PFSK-1 (cell line): ENCODE measurements around the gene CEACAM6.

Source experiments
- FOXP2 ChIP-seq: optimal IDR thresholded peaks from 2 replicates; pipeline ENCODE3; 2011; ENCODE audit warnings: borderline replicate concordance, control low read depth, inconsistent platforms; ENCODE audit not compliant: insufficient read depth; ENCODE audit errors: extremely low read length, extremely low read depth
- POLR2AphosphoS5 ChIP-seq: IDR thresholded peaks from 2 replicates; pipeline ENCODE4 v1.6.1; 2012; ENCODE audit warnings: low read depth, mild to moderate bottlenecking, control low read depth, low read length, moderate library complexity
- SIN3A ChIP-seq: IDR thresholded peaks from 2 replicates; pipeline ENCODE4 v1.6.1; 2012; ENCODE audit warnings: mild to moderate bottlenecking, low read length, moderate library complexity, borderline replicate concordance; ENCODE audit not compliant: insufficient read depth
- TAF1 ChIP-seq: IDR thresholded peaks from 2 replicates; pipeline ENCODE4 v1.6.1; 2012; ENCODE audit warnings: low read length, control low read depth, borderline replicate concordance; ENCODE audit not compliant: insufficient read depth
- TF ChIP-seq, protein P1 (sequence below), 2 experiments: IDR thresholded peaks; 2 replicates each; pipeline versions ENCODE4 v1.6.1 to v1.8.0; 2011 to 2012; ENCODE audit warnings: low read depth in 2 of 2, low read length in 2 of 2, control low read depth in 1 of 2, inconsistent platforms in 1 of 2, mild to moderate bottlenecking in 1 of 2, moderate library complexity in 1 of 2; ENCODE audit not compliant: insufficient read depth in 1 of 2

CEACAM6 gene

DNA sequence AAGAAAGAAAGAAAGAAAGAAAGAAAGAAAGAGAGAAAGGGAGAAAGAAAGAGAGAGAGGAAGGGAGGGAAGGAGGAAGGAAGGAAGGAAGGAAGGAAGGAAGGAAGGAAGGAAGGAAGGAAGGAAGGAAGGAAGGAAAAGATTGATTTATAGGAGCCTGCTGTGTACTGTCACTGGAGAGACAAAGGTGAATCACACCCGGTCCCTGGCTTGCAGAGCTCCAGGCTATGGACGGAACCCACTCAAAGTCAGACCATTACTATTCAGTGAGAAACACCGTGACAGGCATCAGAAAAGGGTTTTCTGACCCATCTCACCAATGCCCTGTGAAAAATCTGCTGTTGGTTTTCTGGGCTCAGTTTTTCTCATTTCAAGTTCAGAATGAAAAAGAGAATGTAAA is 7.3 kb upstream of the CEACAM6 start:
- TF ChIP-seq TAF1 (no peak), FOXP2 (no peak), POLR2AphosphoS5 (no peak), SIN3A (no peak)
- TF ChIP-seq, protein P1, sequence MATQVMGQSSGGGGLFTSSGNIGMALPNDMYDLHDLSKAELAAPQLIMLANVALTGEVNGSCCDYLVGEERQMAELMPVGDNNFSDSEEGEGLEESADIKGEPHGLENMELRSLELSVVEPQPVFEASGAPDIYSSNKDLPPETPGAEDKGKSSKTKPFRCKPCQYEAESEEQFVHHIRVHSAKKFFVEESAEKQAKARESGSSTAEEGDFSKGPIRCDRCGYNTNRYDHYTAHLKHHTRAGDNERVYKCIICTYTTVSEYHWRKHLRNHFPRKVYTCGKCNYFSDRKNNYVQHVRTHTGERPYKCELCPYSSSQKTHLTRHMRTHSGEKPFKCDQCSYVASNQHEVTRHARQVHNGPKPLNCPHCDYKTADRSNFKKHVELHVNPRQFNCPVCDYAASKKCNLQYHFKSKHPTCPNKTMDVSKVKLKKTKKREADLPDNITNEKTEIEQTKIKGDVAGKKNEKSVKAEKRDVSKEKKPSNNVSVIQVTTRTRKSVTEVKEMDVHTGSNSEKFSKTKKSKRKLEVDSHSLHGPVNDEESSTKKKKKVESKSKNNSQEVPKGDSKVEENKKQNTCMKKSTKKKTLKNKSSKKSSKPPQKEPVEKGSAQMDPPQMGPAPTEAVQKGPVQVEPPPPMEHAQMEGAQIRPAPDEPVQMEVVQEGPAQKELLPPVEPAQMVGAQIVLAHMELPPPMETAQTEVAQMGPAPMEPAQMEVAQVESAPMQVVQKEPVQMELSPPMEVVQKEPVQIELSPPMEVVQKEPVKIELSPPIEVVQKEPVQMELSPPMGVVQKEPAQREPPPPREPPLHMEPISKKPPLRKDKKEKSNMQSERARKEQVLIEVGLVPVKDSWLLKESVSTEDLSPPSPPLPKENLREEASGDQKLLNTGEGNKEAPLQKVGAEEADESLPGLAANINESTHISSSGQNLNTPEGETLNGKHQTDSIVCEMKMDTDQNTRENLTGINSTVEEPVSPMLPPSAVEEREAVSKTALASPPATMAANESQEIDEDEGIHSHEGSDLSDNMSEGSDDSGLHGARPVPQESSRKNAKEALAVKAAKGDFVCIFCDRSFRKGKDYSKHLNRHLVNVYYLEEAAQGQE (IDR thresholded peaks at IDR 0.05; ENCODE audit: insufficient read depth in 1 of 2, low read depth in 2 of 2, low read length in 2 of 2): no peak

DNA sequence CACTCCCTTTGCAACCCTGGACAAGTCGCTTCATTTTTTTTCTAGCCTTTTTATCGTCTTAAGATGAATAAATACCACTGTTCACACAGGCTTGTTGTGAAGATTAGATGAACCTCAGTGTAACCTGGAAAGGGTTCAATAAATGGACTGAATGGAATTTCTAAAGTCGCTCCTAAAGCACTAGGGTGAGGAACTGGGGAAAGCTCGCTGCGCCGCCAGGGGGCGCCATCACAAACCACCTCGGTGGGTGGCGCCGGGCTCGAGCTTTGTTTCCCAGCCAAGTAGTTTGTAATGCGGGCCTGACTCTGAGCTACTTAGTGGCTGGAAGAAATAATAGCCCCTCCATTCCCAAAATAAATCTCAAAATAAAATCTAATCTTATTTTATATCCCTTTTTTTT is 2.2 kb upstream of the CEACAM6 start:
- TF ChIP-seq, protein P1 (IDR thresholded peaks at IDR 0.05; ENCODE audit: insufficient read depth in 1 of 2, low read depth in 2 of 2, low read length in 2 of 2): no peak
- TF ChIP-seq SIN3A: no peak

DNA sequence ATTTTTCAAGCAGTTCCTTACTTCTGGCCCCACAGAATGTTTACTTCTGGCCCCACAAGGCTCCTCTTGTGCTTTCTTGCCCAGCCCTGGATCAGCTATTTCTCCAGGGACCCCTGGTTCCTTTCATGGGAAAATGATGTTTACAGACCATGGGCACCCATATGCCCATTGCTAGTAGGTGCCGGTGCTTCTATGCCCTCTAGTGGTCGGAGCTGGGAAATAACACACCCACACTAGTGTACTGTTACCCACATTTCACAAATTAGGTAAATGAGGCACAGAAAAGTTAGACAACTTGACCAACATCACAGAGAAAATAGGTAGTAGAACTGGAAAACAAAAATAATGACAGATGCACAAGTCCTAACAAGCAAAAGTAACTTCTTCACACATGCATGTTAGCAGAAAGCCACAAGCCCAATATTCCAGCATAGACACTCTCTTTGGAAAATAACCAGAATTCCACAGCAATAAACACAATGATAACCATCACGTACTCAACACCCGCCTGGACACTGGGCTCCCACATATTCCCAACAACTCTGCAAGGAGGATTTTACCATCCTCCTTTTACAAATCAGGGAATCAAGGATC is 1.3 kb upstream of the CEACAM6 start:
- TF ChIP-seq TAF1: no peak
- no peak for TF ChIP-seq FOXP2
- TF ChIP-seq, protein P1 (IDR thresholded peaks at IDR 0.05; ENCODE audit: insufficient read depth in 1 of 2, low read depth in 2 of 2, low read length in 2 of 2): no peak
- no peak for TF ChIP-seq SIN3A
- TF ChIP-seq POLR2AphosphoS5: no peak

DNA sequence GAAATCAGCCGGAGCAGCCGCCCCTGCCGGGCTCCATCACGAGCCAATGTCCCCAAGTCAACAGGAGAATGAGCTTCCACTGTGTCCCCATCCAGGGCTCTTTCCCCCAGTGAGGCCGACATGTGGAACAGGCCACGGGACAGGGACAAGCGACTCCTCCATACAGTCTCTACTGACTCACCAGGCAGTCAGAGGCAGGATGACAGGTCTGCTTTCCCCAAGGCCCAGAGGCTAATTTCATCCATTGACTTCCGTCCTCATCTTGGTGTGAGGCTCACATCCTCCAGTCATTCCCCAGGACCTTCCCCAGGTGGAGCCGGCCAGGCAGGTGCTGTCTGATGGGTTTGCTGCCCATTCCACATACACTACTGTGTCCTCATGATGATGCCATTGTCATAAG is 3.5 kb downstream of the CEACAM6 start:
- no peak for TF ChIP-seq SIN3A
- TF ChIP-seq POLR2AphosphoS5: no peak

DNA sequence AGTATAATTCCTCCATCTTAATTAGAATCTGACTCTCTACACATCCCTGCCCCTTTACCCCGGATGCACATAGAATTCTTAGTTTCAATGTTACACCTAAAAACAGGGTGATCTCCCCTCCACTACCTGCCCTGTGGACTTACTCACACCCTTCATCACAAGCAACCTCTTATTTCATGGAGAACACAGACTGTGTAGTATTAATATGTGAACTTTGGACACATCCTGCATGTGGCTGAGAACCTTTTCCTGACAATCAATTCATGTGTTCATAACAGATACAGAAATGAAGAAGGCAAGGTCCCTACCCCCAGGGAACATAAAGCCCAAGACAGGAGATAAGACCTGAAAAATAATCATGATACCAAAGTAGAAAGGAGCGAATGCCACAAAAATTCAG is 11.8 kb downstream of the CEACAM6 start:
- no peak for TF ChIP-seq TAF1
- no peak for TF ChIP-seq SIN3A
- TF ChIP-seq FOXP2: no peak
- TF ChIP-seq POLR2AphosphoS5: no peak
- TF ChIP-seq, protein P1 (IDR thresholded peaks at IDR 0.05; ENCODE audit: insufficient read depth in 1 of 2, low read depth in 2 of 2, low read length in 2 of 2): no peak
